HepG2 (cell line): Measurements from ENCODE around the gene ACAP2. TPM values are rescaled to one million over a fixed set of nuclear protein-coding genes. Genes with fewer than 3 reads are reported as not detected.

Experiments used
- AGO1 ChIP-seq: fragments of 200-400 bp; formaldehyde crosslinking; IDR thresholded peaks from 2 replicates; pipeline ENCODE4 v1.6.1; 2017; ENCODE audit warnings: mild to moderate bottlenecking, low read depth, low read length, moderate library complexity; ENCODE audit not compliant: poor library complexity, severe bottlenecking
- AKAP8 ChIP-seq: sonication (generic); formaldehyde crosslinking; IDR thresholded peaks from 2 replicates; pipeline ENCODE4 v1.5.1; 2020; ENCODE audit warnings: mild to moderate bottlenecking, missing genetic modification reagents
- CAMTA2 ChIP-seq: sonication (generic); formaldehyde crosslinking; IDR thresholded peaks from 2 replicates; pipeline ENCODE4 v1.4.0; 2020; ENCODE audit warnings: mild to moderate bottlenecking, missing genetic modification reagents, borderline replicate concordance
- FLYWCH1 ChIP-seq: sonication (generic); formaldehyde crosslinking; IDR thresholded peaks from 2 replicates; pipeline ENCODE4 v1.8.1; 2023; ENCODE audit warnings: mild to moderate bottlenecking, missing genetic modification reagents
- HMGA1 ChIP-seq: sonication (generic); formaldehyde crosslinking; conservative IDR thresholded peaks from 2 replicates; pipeline ENCODE4 v1.4.0; 2020; ENCODE audit warnings: missing genetic modification reagents
- KDM5A ChIP-seq: fragments of 200-600 bp; sonication (generic); IDR thresholded peaks from 2 replicates; pipeline ENCODE4 v1.7.0; 2018; ENCODE audit warnings: antibody characterized with exemption, mild to moderate bottlenecking, low read length, borderline replicate concordance
- MTA1 ChIP-seq: sonication (generic); formaldehyde crosslinking; IDR thresholded peaks from 2 replicates; pipeline ENCODE4 v1.4.0; 2020; ENCODE audit warnings: missing genetic modification reagents, mild to moderate bottlenecking, borderline replicate concordance
- NFE2 ChIP-seq: sonication (generic); formaldehyde crosslinking; IDR thresholded peaks from 2 replicates; pipeline ENCODE4 v1.4.0; 2020; ENCODE audit warnings: missing genetic modification reagents
- NR2F6 ChIP-seq, 2 experiments: IDR thresholded peaks; 2 replicates each; pipeline ENCODE4 v1.6.1; 2016; ENCODE audit warnings: antibody characterized with exemption in 1 of 2, mild to moderate bottlenecking in 1 of 2
- PRPF4 ChIP-seq: fragments of 200-400 bp; formaldehyde crosslinking; IDR thresholded peaks from 2 replicates; pipeline ENCODE4 v1.6.1; 2016; ENCODE audit warnings: low read length, low read depth; ENCODE audit not compliant: poor library complexity, severe bottlenecking
- SMAD9 ChIP-seq: sonication (generic); formaldehyde crosslinking; IDR thresholded peaks from 2 replicates; pipeline ENCODE4 v1.5.1; 2020; ENCODE audit warnings: mild to moderate bottlenecking, missing genetic modification reagents
- SMC3 ChIP-seq: IDR thresholded peaks from 2 replicates; pipeline ENCODE4 v1.6.1; 2011; ENCODE audit warnings: low read length, improper control_type of control experiment
- TGIF2 ChIP-seq: IDR thresholded peaks from 2 replicates; pipeline ENCODE4 v1.6.1; 2016; ENCODE audit warnings: control low read depth, missing compliant biosample characterization
- YEATS2 ChIP-seq: sonication (generic); formaldehyde crosslinking; IDR thresholded peaks from 2 replicates; pipeline ENCODE4 v1.4.0; 2020; ENCODE audit warnings: missing genetic modification reagents, borderline replicate concordance
- ZNF598 ChIP-seq: sonication (generic); formaldehyde crosslinking; IDR thresholded peaks from 2 replicates; pipeline ENCODE4 v1.5.1; 2020; ENCODE audit warnings: mild to moderate bottlenecking, missing genetic modification reagents, borderline replicate concordance
- ZNF724P ChIP-seq: sonication (generic); formaldehyde crosslinking; IDR thresholded peaks from 2 replicates; pipeline ENCODE4 v1.8.0; 2022; ENCODE audit warnings: missing genetic modification reagents, borderline replicate concordance
- ZNF772 ChIP-seq: sonication (generic); formaldehyde crosslinking; IDR thresholded peaks from 2 replicates; pipeline ENCODE4 v1.5.0; 2020; ENCODE audit warnings: mild to moderate bottlenecking, missing genetic modification reagents
- ZNF83 ChIP-seq: sonication (generic); formaldehyde crosslinking; IDR thresholded peaks from 2 replicates; pipeline ENCODE4 v1.4.0; 2020; ENCODE audit warnings: missing genetic modification reagents, mild to moderate bottlenecking, borderline replicate concordance
- polyA plus RNA-seq, 8 experiments: library from polyadenylated mRNA; depleted of rRNA in 3 of 8; stranded (reverse) in 7 of 8; unstranded in 1 of 8; fragments of >200 nt; fragmentation: Illumina TruSeq in 4 of 8; extraction: Trizol in 4 of 8; gene quantifications; 2 replicates each; pipeline versions ENCODE4 v1.2.1 to v1.2.3, GENCODE V29; 2011 to 2016; ENCODE audit warnings: low read depth in 4 of 8, missing spikeins in 1 of 8, mixed read lengths in 1 of 8; ENCODE audit not compliant: insufficient read depth in 1 of 8
- total RNA-seq, 5 experiments: library from RNA; depleted of rRNA; stranded (reverse); fragments of >200 nt; fragmentation: Illumina TruSeq; extraction: Trizol; gene quantifications; 2 replicates each; pipeline ENCODE4 v1.2.3, GENCODE V29; 2016; ENCODE audit warnings: low read depth in 1 of 5
- TF ChIP-seq, protein P1 (sequence below): sonication (generic); formaldehyde crosslinking; IDR thresholded peaks from 2 replicates; pipeline ENCODE4 v1.5.0; 2020; ENCODE audit warnings: mild to moderate bottlenecking, missing genetic modification reagents
- TF ChIP-seq, protein P2 (sequence below): fragments of 450-650 bp; IDR thresholded peaks from 2 replicates; pipeline ENCODE4 v1.6.1; 2016
- TF ChIP-seq, protein P3 (sequence below): IDR thresholded peaks from 2 replicates; pipeline ENCODE4 v1.6.1; 2016; ENCODE audit warnings: low read depth, control low read depth
- TF ChIP-seq, protein P4 (sequence below): sonication (generic); formaldehyde crosslinking; IDR thresholded peaks from 2 replicates; pipeline ENCODE4 v1.5.1; 2020; ENCODE audit warnings: missing genetic modification reagents, mild to moderate bottlenecking, borderline replicate concordance

The ACAP2 gene
- total and polyA plus RNA-seq, 2 of the 13 experiments (the other 11 are each of a cell fraction or from before 2014, with no cell fraction given) = 7.3 to 23.9 TPM

- TF ChIP-seq SMAD9 (no peak), AKAP8 (CRISPR knock-in tag) (0 out of 2 replicates have a peak, but pooled peaks have one; percentile 18), SMC3 (no peak), ZNF598 (CRISPR knock-in tag) (no peak), MTA1 (CRISPR knock-in tag) (0 out of 2 replicates have a peak, but pooled peaks have one; percentile 66), ZNF772 (no peak; the same call in 1 of the 2 replicates), HMGA1 (CRISPR knock-in tag) (no peak), KDM5A (no peak; the same call in 1 of the 2 replicates), FLYWCH1 (no peak), CAMTA2 (CRISPR knock-in tag) (no peak), ZNF724P (CRISPR knock-in tag) (no peak), YEATS2 (CRISPR knock-in tag) (no peak; the same call in 1 of the 2 replicates), ZNF83 (CRISPR knock-in tag) (peak; percentile 83; the same call in 1 of the 2 replicates), NR2F6 (IDR thresholded peaks at IDR 0.05) (no peak), NR2F6 (CRISPR knock-in tag; IDR thresholded peaks at IDR 0.05) (no peak), AGO1 (no peak), PRPF4 (no peak), TGIF2 (CRISPR knock-in tag) (peak; percentile 17; the same call in 1 of the 2 replicates), NFE2 (no peak)
- TF ChIP-seq, protein P1, sequence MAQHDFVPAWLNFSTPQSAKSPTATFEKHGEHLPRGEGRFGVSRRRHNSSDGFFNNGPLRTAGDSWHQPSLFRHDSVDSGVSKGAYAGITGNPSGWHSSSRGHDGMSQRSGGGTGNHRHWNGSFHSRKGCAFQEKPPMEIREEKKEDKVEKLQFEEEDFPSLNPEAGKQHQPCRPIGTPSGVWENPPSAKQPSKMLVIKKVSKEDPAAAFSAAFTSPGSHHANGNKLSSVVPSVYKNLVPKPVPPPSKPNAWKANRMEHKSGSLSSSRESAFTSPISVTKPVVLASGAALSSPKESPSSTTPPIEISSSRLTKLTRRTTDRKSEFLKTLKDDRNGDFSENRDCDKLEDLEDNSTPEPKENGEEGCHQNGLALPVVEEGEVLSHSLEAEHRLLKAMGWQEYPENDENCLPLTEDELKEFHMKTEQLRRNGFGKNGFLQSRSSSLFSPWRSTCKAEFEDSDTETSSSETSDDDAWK (CRISPR knock-in tag) = no peak
- TF ChIP-seq, protein P2, sequence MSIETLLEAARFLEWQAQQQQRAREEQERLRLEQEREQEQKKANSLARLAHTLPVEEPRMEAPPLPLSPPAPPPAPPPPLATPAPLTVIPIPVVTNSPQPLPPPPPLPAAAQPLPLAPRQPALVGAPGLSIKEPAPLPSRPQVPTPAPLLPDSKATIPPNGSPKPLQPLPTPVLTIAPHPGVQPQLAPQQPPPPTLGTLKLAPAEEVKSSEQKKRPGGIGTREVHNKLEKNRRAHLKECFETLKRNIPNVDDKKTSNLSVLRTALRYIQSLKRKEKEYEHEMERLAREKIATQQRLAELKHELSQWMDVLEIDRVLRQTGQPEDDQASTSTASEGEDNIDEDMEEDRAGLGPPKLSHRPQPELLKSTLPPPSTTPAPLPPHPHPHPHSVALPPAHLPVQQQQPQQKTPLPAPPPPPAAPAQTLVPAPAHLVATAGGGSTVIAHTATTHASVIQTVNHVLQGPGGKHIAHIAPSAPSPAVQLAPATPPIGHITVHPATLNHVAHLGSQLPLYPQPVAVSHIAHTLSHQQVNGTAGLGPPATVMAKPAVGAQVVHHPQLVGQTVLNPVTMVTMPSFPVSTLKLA = peak; percentile 47; the same call in 1 of the 2 replicates
- TF ChIP-seq, protein P3, sequence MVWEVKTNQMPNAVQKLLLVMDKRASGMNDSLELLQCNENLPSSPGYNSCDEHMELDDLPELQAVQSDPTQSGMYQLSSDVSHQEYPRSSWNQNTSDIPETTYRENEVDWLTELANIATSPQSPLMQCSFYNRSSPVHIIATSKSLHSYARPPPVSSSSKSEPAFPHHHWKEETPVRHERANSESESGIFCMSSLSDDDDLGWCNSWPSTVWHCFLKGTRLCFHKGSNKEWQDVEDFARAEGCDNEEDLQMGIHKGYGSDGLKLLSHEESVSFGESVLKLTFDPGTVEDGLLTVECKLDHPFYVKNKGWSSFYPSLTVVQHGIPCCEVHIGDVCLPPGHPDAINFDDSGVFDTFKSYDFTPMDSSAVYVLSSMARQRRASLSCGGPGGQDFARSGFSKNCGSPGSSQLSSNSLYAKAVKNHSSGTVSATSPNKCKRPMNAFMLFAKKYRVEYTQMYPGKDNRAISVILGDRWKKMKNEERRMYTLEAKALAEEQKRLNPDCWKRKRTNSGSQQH (CRISPR knock-in tag) = no peak
- TF ChIP-seq, protein P4, sequence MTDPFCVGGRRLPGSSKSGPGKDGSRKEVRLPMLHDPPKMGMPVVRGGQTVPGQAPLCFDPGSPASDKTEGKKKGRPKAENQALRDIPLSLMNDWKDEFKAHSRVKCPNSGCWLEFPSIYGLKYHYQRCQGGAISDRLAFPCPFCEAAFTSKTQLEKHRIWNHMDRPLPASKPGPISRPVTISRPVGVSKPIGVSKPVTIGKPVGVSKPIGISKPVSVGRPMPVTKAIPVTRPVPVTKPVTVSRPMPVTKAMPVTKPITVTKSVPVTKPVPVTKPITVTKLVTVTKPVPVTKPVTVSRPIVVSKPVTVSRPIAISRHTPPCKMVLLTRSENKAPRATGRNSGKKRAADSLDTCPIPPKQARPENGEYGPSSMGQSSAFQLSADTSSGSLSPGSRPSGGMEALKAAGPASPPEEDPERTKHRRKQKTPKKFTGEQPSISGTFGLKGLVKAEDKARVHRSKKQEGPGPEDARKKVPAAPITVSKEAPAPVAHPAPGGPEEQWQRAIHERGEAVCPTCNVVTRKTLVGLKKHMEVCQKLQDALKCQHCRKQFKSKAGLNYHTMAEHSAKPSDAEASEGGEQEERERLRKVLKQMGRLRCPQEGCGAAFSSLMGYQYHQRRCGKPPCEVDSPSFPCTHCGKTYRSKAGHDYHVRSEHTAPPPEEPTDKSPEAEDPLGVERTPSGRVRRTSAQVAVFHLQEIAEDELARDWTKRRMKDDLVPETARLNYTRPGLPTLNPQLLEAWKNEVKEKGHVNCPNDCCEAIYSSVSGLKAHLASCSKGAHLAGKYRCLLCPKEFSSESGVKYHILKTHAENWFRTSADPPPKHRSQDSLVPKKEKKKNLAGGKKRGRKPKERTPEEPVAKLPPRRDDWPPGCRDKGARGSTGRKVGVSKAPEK (CRISPR knock-in tag) = no peak
These were observed at the start of gene ACAP2 (continued) for GRCh38 chr3:195442573-195443390.
